ENCODE data around the gene GTF2H1. TPM values are rescaled to one million over a fixed set of nuclear protein-coding genes. Genes with fewer than 3 reads are reported as not detected.

The GTF2H1 gene
- total and polyA plus RNA-seq, 9 of the 15 experiments (the other 6 are each of a cell fraction or from before 2014, with no cell fraction given) = 56.9 to 126 (median 92.1) TPM

DNA sequence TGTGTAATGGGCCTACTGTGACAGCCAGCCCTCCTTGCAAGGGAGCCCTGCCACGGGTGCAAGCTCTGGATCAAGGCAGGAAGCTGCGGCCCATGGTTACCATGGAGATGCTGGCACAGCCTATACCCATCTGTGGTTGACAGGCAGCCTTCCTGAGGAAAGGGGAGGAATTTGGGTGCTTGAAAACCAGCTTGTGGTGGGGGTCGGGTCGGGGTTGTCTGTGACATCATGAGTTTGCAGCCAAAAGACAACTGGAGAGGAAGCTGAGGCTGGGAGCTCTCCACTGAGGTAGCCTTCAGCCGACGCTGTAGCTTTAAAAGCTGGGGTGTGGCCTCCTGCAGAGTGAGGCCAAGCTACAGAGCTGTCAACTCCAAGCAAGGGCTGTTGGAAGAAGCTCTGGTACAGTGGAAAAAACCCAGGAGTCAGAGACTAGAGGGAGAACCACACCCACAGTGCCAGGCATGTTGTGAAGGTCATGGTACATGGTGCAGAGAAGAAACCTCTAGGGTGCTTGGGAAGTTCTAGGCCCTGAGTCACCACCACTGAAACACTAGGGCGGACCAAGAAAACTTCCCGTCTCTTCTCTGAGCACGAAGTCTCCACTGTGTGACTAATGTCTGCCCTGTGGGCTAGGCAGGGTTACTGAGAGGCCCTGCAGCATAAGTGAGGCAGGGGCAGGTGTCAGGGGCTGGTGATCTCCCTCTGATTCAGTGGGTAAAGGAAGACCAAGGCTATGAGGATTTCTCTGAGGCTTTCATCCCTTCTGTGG lies 61.2 kb downstream of the GTF2H1 start (continued):
- TF ChIP-seq, protein P1, sequence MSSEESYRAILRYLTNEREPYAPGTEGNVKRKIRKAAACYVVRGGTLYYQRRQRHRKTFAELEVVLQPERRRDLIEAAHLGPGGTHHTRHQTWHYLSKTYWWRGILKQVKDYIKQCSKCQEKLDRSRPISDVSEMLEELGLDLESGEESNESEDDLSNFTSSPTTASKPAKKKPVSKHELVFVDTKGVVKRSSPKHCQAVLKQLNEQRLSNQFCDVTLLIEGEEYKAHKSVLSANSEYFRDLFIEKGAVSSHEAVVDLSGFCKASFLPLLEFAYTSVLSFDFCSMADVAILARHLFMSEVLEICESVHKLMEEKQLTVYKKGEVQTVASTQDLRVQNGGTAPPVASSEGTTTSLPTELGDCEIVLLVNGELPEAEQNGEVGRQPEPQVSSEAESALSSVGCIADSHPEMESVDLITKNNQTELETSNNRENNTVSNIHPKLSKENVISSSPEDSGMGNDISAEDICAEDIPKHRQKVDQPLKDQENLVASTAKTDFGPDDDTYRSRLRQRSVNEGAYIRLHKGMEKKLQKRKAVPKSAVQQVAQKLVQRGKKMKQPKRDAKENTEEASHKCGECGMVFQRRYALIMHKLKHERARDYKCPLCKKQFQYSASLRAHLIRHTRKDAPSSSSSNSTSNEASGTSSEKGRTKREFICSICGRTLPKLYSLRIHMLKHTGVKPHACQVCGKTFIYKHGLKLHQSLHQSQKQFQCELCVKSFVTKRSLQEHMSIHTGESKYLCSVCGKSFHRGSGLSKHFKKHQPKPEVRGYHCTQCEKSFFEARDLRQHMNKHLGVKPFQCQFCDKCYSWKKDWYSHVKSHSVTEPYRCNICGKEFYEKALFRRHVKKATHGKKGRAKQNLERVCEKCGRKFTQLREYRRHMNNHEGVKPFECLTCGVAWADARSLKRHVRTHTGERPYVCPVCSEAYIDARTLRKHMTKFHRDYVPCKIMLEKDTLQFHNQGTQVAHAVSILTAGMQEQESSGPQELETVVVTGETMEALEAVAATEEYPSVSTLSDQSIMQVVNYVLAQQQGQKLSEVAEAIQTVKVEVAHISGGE (CRISPR knock-in tag; IDR thresholded peaks at IDR 0.05) = peak in 1 of 3 experiments; percentile 39; a peak in 1 of 6 replicates
- TF ChIP-seq, protein P2, sequence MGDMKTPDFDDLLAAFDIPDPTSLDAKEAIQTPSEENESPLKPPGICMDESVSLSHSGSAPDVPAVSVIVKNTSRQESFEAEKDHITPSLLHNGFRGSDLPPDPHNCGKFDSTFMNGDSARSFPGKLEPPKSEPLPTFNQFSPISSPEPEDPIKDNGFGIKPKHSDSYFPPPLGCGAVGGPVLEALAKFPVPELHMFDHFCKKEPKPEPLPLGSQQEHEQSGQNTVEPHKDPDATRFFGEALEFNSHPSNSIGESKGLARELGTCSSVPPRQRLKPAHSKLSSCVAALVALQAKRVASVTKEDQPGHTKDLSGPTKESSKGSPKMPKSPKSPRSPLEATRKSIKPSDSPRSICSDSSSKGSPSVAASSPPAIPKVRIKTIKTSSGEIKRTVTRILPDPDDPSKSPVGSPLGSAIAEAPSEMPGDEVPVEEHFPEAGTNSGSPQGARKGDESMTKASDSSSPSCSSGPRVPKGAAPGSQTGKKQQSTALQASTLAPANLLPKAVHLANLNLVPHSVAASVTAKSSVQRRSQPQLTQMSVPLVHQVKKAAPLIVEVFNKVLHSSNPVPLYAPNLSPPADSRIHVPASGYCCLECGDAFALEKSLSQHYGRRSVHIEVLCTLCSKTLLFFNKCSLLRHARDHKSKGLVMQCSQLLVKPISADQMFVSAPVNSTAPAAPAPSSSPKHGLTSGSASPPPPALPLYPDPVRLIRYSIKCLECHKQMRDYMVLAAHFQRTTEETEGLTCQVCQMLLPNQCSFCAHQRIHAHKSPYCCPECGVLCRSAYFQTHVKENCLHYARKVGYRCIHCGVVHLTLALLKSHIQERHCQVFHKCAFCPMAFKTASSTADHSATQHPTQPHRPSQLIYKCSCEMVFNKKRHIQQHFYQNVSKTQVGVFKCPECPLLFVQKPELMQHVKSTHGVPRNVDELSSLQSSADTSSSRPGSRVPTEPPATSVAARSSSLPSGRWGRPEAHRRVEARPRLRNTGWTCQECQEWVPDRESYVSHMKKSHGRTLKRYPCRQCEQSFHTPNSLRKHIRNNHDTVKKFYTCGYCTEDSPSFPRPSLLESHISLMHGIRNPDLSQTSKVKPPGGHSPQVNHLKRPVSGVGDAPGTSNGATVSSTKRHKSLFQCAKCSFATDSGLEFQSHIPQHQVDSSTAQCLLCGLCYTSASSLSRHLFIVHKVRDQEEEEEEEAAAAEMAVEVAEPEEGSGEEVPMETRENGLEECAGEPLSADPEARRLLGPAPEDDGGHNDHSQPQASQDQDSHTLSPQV (IDR thresholded peaks at IDR 0.05) = peak; percentile 52; the same call in 1 of the 2 replicates
- TF ChIP-seq, protein P3, sequence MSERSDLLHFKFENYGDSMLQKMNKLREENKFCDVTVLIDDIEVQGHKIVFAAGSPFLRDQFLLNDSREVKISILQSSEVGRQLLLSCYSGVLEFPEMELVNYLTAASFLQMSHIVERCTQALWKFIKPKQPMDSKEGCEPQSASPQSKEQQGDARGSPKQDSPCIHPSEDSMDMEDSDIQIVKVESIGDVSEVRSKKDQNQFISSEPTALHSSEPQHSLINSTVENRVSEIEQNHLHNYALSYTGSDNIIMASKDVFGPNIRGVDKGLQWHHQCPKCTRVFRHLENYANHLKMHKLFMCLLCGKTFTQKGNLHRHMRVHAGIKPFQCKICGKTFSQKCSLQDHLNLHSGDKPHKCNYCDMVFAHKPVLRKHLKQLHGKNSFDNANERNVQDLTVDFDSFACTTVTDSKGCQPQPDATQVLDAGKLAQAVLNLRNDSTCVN (CRISPR knock-in tag; IDR thresholded peaks at IDR 0.05) = no peak
- TF ChIP-seq TAF1 (IDR thresholded peaks at IDR 0.05; ENCODE audit: control insufficient read depth, extremely low read depth, insufficient read depth, low read length, severe bottlenecking) = peak; percentile 10
- no peak for TF ChIP-seq CBX8 (IDR thresholded peaks at IDR 0.05; ENCODE audit: borderline replicate concordance, extremely low read depth, low read depth, low read length, poor library complexity, severe bottlenecking)
- TF ChIP-seq, protein P4, sequence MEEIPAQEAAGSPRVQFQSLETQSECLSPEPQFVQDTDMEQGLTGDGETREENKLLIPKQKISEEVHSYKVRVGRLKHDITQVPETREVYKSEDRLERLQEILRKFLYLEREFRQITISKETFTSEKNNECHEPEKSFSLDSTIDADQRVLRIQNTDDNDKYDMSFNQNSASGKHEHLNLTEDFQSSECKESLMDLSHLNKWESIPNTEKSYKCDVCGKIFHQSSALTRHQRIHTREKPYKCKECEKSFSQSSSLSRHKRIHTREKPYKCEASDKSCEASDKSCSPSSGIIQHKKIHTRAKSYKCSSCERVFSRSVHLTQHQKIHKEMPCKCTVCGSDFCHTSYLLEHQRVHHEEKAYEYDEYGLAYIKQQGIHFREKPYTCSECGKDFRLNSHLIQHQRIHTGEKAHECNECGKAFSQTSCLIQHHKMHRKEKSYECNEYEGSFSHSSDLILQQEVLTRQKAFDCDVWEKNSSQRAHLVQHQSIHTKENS (CRISPR knock-in tag; IDR thresholded peaks at IDR 0.05) = no peak
- TF ChIP-seq NELFE (IDR thresholded peaks at IDR 0.05; ENCODE audit: insufficient read depth, insufficient read length) = no peak
- no peak for TF ChIP-seq CREM (IDR thresholded peaks at IDR 0.05; ENCODE audit: low read depth)
- TF ChIP-seq, protein P5, sequence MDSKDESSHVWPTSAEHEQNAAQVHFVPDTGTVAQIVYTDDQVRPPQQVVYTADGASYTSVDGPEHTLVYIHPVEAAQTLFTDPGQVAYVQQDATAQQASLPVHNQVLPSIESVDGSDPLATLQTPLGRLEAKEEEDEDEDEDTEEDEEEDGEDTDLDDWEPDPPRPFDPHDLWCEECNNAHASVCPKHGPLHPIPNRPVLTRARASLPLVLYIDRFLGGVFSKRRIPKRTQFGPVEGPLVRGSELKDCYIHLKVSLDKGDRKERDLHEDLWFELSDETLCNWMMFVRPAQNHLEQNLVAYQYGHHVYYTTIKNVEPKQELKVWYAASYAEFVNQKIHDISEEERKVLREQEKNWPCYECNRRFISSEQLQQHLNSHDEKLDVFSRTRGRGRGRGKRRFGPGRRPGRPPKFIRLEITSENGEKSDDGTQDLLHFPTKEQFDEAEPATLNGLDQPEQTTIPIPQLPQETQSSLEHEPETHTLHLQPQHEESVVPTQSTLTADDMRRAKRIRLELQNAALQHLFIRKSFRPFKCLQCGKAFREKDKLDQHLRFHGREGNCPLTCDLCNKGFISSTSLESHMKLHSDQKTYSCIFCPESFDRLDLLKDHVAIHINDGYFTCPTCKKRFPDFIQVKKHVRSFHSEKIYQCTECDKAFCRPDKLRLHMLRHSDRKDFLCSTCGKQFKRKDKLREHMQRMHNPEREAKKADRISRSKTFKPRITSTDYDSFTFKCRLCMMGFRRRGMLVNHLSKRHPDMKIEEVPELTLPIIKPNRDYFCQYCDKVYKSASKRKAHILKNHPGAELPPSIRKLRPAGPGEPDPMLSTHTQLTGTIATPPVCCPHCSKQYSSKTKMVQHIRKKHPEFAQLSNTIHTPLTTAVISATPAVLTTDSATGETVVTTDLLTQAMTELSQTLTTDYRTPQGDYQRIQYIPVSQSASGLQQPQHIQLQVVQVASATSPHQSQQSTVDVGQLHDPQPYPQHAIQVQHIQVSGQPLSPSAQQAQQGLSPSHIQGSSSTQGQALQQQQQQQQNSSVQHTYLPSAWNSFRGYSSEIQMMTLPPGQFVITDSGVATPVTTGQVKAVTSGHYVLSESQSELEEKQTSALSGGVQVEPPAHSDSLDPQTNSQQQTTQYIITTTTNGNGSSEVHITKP (IDR thresholded peaks at IDR 0.05; ENCODE audit: partially characterized antibody) = no peak
- no peak for TF ChIP-seq MTF1 (CRISPR knock-in tag; IDR thresholded peaks at IDR 0.05; ENCODE audit: borderline replicate concordance)

All from K562 (cell line).